Smooth muscle cell (in vitro differentiated cells): ENCODE measurements around the gene NACC2. TPM values are rescaled to one million over a fixed set of nuclear protein-coding genes. Genes with fewer than 3 reads are reported as not detected.

Experiments
- DNase-seq: peaks from one replicate; lab custom pipeline; 2025; ENCODE audit not compliant: unreplicated experiment; lab: John Stamatoyannopoulos, UW
- H2AFZ ChIP-seq: fragments of 200-600 bp; sonication (generic); 2 replicates; pipeline ENCODE4 v1.6.0; 2016; ENCODE audit warnings: antibody characterized with exemption, low read depth, mild to moderate bottlenecking
- H3F3A ChIP-seq: fragments of 200-600 bp; sonication (generic); 2 replicates; pipeline ENCODE4 v1.6.0; 2017; ENCODE audit warnings: antibody characterized with exemption, low read depth
- H3K27ac ChIP-seq: fragments of 200-600 bp; sonication (generic); 2 replicates; pipeline ENCODE4 v1.5.1; 2016; ENCODE audit warnings: low read depth, mild to moderate bottlenecking
- H3K27me3 ChIP-seq: fragments of 200-600 bp; sonication (generic); 2 replicates; pipeline ENCODE4 v1.6.1; 2016; ENCODE audit warnings: low read depth, mild to moderate bottlenecking
- H3K36me3 ChIP-seq: fragments of 200-600 bp; sonication (generic); 2 replicates; pipeline ENCODE4 v1.5.1; 2016; ENCODE audit warnings: low read depth
- H3K4me1 ChIP-seq: fragments of 200-600 bp; sonication (generic); 2 replicates; pipeline ENCODE4 v1.5.1; 2016; ENCODE audit warnings: low read depth
- H3K4me2 ChIP-seq: fragments of 200-600 bp; sonication (generic); 2 replicates; pipeline ENCODE4 v1.6.0; 2016; ENCODE audit warnings: mild to moderate bottlenecking
- H3K4me3 ChIP-seq: fragments of 200-600 bp; sonication (generic); 2 replicates; pipeline ENCODE4 v1.5.1; 2016; ENCODE audit warnings: mild to moderate bottlenecking
- H3K79me2 ChIP-seq: fragments of 200-600 bp; sonication (generic); 2 replicates; pipeline ENCODE4 v1.6.0; 2016; ENCODE audit warnings: low read depth, mild to moderate bottlenecking
- H3K9ac ChIP-seq: fragments of 200-600 bp; sonication (generic); 2 replicates; pipeline ENCODE4 v1.6.0; 2016; ENCODE audit warnings: low read depth
- H3K9me3 ChIP-seq: fragments of 200-600 bp; sonication (generic); replicated peaks from 2 replicates; pipeline ENCODE4 v1.5.1; 2016; ENCODE audit warnings: low read depth
- H4K20me1 ChIP-seq: fragments of 200-600 bp; sonication (generic); 2 replicates; pipeline ENCODE4 v1.6.0; 2016; ENCODE audit warnings: low read depth
- WGBS: methylation state at CpG from one replicate; pipeline ENCODE4 v1.1.7; 2016; ENCODE audit warnings: low lambda C conversion rate; 5-methylcytosine and 5-hydroxymethylcytosine counted together
- polyA plus RNA-seq: library from polyadenylated mRNA; unstranded; fragments of >200 nt; fragmentation: Nextera tagmentation; extraction: Ambion mirVana; gene quantifications from 2 replicates; pipeline ENCODE4 v1.2.1, GENCODE V29; 2016
- total RNA-seq: library from RNA; depleted of rRNA; stranded (reverse); fragments of >200 nt; gene quantifications from 2 replicates; pipeline ENCODE4 v1.2.3, GENCODE V29; 2014
- TF ChIP-seq, protein P1 (sequence below): fragments of 200-600 bp; sonication (generic); IDR thresholded peaks from 2 replicates; pipeline ENCODE4 v1.5.1; 2017; ENCODE audit warnings: borderline replicate concordance, mild to moderate bottlenecking, antibody characterized with exemption; ENCODE audit not compliant: insufficient read depth, poor library complexity, severe bottlenecking

The NACC2 gene
- total and polyA plus RNA-seq, 2 experiments from 2014 or later: 6.7 to 8.8 TPM

DNA sequence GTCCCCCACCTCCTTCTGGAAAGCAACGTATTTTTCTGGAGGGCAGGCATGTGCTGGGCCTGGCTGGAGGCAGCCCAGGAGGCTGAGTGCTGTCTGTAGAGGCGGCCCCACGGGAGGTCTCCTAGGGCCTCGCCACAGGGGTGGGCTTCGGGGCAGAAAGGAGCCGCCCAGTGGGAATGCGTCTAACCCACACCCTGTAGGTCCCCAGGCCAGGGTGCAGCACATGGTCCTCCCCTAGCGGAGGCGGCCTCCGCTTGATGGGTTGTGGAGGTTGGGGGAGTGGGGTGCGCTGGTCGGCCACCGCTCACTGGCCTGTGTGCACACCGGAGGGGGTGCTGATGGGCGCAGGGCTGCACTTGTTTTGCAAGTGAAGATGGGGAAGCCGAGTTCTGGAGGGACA lies 85.6 kb downstream of the NACC2 start:
- TF ChIP-seq, protein P1, sequence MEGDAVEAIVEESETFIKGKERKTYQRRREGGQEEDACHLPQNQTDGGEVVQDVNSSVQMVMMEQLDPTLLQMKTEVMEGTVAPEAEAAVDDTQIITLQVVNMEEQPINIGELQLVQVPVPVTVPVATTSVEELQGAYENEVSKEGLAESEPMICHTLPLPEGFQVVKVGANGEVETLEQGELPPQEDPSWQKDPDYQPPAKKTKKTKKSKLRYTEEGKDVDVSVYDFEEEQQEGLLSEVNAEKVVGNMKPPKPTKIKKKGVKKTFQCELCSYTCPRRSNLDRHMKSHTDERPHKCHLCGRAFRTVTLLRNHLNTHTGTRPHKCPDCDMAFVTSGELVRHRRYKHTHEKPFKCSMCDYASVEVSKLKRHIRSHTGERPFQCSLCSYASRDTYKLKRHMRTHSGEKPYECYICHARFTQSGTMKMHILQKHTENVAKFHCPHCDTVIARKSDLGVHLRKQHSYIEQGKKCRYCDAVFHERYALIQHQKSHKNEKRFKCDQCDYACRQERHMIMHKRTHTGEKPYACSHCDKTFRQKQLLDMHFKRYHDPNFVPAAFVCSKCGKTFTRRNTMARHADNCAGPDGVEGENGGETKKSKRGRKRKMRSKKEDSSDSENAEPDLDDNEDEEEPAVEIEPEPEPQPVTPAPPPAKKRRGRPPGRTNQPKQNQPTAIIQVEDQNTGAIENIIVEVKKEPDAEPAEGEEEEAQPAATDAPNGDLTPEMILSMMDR: no peak
- H3K4me1 ChIP-seq: peaks cover 34% of the 10 kb centered on the region
- WGBS: 97% methylated on average over 16 of the region's 16 CpGs
- no peak for DNase-seq
- H3K4me3 ChIP-seq: no peak overlapping the region
- no peak overlapping the region for H3K4me2 ChIP-seq
- H3K27ac ChIP-seq: no peak overlapping the region
- H3K27me3 ChIP-seq: no peaks in the 10 kb centered on the region
- no peaks in the 10 kb centered on the region for H3K9me3 ChIP-seq
- no peaks in the 10 kb centered on the region for H3K36me3 ChIP-seq
- no peaks in the 10 kb centered on the region for H3K79me2 ChIP-seq
- no peak overlapping the region for H2AFZ ChIP-seq
- H3F3A ChIP-seq: no peaks in the 10 kb centered on the region
- H4K20me1 ChIP-seq: peaks cover 22% of the 10 kb centered on the region
- H3K9ac ChIP-seq: no peak overlapping the region

DNA sequence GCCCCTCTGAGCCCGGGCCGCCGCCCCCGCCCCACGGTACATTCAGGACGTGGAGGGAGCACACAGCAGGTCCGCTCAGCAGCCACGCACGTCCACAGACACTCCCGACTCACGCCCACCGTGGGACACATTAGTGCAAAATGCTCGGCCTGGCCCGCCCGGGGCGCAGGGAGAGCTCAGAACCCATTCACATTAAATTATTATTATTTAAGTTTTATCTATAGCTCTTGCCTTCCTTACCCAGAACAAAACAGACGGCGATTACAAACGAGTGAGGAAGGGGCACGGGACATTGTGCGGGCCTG lies 86.4 kb downstream of the NACC2 start:
- H2AFZ ChIP-seq: no peak overlapping the region
- no peaks in the 10 kb centered on the region for H3K27me3 ChIP-seq
- WGBS: 59% methylated on average over 21 of the region's 21 CpGs
- H3K4me1 ChIP-seq: peaks cover 43% of the 10 kb centered on the region
- H4K20me1 ChIP-seq: peaks cover 15% of the 10 kb centered on the region
- no peaks in the 10 kb centered on the region for H3F3A ChIP-seq
- H3K4me3 ChIP-seq: no peak overlapping the region
- H3K36me3 ChIP-seq: no peaks in the 10 kb centered on the region
- H3K4me2 ChIP-seq: peak overlapping the region; percentile 37
- no peaks in the 10 kb centered on the region for H3K79me2 ChIP-seq
- no peaks in the 10 kb centered on the region for H3K9me3 ChIP-seq
- TF ChIP-seq, protein P1: no peak
- peak overlapping the region; percentile 70 for H3K27ac ChIP-seq
- H3K9ac ChIP-seq: no peak overlapping the region
- no peak for DNase-seq

GRCh38 chr9:136007934-136008692 lies 87.0 kb downstream of the NACC2 start:
- peak overlapping the region; percentile 56 for H3K9ac ChIP-seq
- no peak overlapping the region for H2AFZ ChIP-seq
- TF ChIP-seq, protein P1: no peak
- no peaks in the 10 kb centered on the region for H3K27me3 ChIP-seq
- H4K20me1 ChIP-seq: peaks cover 15% of the 10 kb centered on the region
- DNase-seq: no peak
- H3K36me3 ChIP-seq: no peaks in the 10 kb centered on the region
- H3F3A ChIP-seq: no peaks in the 10 kb centered on the region
- 69% methylated on average over 24 of the region's 24 CpGs for WGBS
- peak overlapping the region; percentile 79 for H3K27ac ChIP-seq
- H3K79me2 ChIP-seq: no peaks in the 10 kb centered on the region
- H3K4me1 ChIP-seq: peaks cover 48% of the 10 kb centered on the region
- peak overlapping the region; percentile 66 for H3K4me2 ChIP-seq
- H3K4me3 ChIP-seq: no peak overlapping the region
- H3K9me3 ChIP-seq: no peaks in the 10 kb centered on the region

GRCh38 chr9:136007276-136007933 lies 87.7 kb downstream of the NACC2 start:
- H3K27me3 ChIP-seq: no peaks in the 10 kb centered on the region
- no peak for DNase-seq
- H4K20me1 ChIP-seq: peaks cover 15% of the 10 kb centered on the region
- peak overlapping the region; percentile 79 for H3K27ac ChIP-seq
- peak overlapping the region; percentile 66 for H3K4me2 ChIP-seq
- peak overlapping the region; percentile 56 for H3K9ac ChIP-seq
- TF ChIP-seq, protein P1: no peak
- no peaks in the 10 kb centered on the region for H3K9me3 ChIP-seq
- WGBS: 82% methylated on average over 36 of the region's 36 CpGs
- H3K4me1 ChIP-seq: peaks cover 53% of the 10 kb centered on the region
- H3K4me3 ChIP-seq: no peak overlapping the region
- no peaks in the 10 kb centered on the region for H3K36me3 ChIP-seq
- no peaks in the 10 kb centered on the region for H3K79me2 ChIP-seq
- no peaks in the 10 kb centered on the region for H3F3A ChIP-seq
- H2AFZ ChIP-seq: no peak overlapping the region
